ENCODE data around the gene IMPG2. TPM values are rescaled to one million over a fixed set of nuclear protein-coding genes. Genes with fewer than 3 reads are reported as not detected.
A peak's percentile ranks its signal among the peaks of the same experiment; 100 is the strongest.

The IMPG2 gene
- total and polyA plus RNA-seq, 4 donors = 0.65 to 3.1 (median 1.2) TPM

GRCh38 chr3:101279162-101279561 lies 41.2 kb downstream of the IMPG2 start:
- no peak for DNase-seq (ENCODE audit: low read depth in 4 of 6, low spot score in 6 of 6)
- Histone ChIP-seq H3K4me3 (ENCODE audit: low read depth, low read length) (no peak overlapping the region), H3K27ac (ENCODE audit: low read depth, low read length) (no peak overlapping the region), H3K36me3 (ENCODE audit: control insufficient read depth, insufficient read depth, low read length) (no peaks in the 10 kb centered on the region), H3K4me1 (ENCODE audit: control insufficient read depth, insufficient read depth, low read length) (no peaks in the 10 kb centered on the region), H3K27me3 (ENCODE audit: control insufficient read depth, insufficient read depth, low read length) (no peaks in the 10 kb centered on the region), H3K9me3 (ENCODE audit: control insufficient read depth, insufficient read depth, low read length) (no peaks in the 10 kb centered on the region)

- Histone ChIP-seq H3K27ac (ENCODE audit: low read depth, low read length) (no peak overlapping the region), H3K4me1 (ENCODE audit: control insufficient read depth, insufficient read depth, low read length) (no peaks in the 10 kb centered on the region), H3K36me3 (ENCODE audit: control insufficient read depth, insufficient read depth, low read length) (no peaks in the 10 kb centered on the region), H3K27me3 (ENCODE audit: control insufficient read depth, insufficient read depth, low read length) (no peaks in the 10 kb centered on the region), H3K9me3 (ENCODE audit: control insufficient read depth, insufficient read depth, low read length) (no peaks in the 10 kb centered on the region), H3K4me3 (ENCODE audit: low read depth, low read length) (no peak overlapping the region)
- no peak for DNase-seq (ENCODE audit: low read depth in 4 of 6, low spot score in 6 of 6)
Measured at GRCh38 chr3:101278727-101279126, 41.6 kb downstream of the IMPG2 start.

GRCh38 chr3:101273608-101274007 lies 46.8 kb downstream of the IMPG2 start:
- Histone ChIP-seq H3K4me1 (ENCODE audit: control insufficient read depth, insufficient read depth, low read length) (no peaks in the 10 kb centered on the region), H3K27ac (ENCODE audit: low read depth, low read length) (no peak overlapping the region), H3K4me3 (ENCODE audit: low read depth, low read length) (no peak overlapping the region), H3K27me3 (ENCODE audit: control insufficient read depth, insufficient read depth, low read length) (no peaks in the 10 kb centered on the region), H3K9me3 (ENCODE audit: control insufficient read depth, insufficient read depth, low read length) (no peaks in the 10 kb centered on the region), H3K36me3 (ENCODE audit: control insufficient read depth, insufficient read depth, low read length) (no peaks in the 10 kb centered on the region)
- 88% methylated on average over 1 of the region's 2 CpGs for WGBS (ENCODE audit: insufficient coverage)
- no peak for DNase-seq (ENCODE audit: low read depth in 4 of 6, low spot score in 6 of 6)

- Histone ChIP-seq H3K4me3 (ENCODE audit: low read depth, low read length) (no peak overlapping the region), H3K36me3 (ENCODE audit: control insufficient read depth, insufficient read depth, low read length) (no peaks in the 10 kb centered on the region), H3K27ac (ENCODE audit: low read depth, low read length) (no peak overlapping the region), H3K27me3 (ENCODE audit: control insufficient read depth, insufficient read depth, low read length) (no peaks in the 10 kb centered on the region), H3K4me1 (ENCODE audit: control insufficient read depth, insufficient read depth, low read length) (no peaks in the 10 kb centered on the region), H3K9me3 (ENCODE audit: control insufficient read depth, insufficient read depth, low read length) (no peaks in the 10 kb centered on the region)
- peak in 1 of 6 donors; percentile 20 for DNase-seq (ENCODE audit: low read depth in 4 of 6, low spot score in 6 of 6)
Measured at GRCh38 chr3:101273156-101273555, 47.2 kb downstream of the IMPG2 start.

- 39% methylated on average over 4 of the region's 4 CpGs for WGBS (ENCODE audit: insufficient coverage)
- no peak for DNase-seq (ENCODE audit: low read depth in 4 of 6, low spot score in 6 of 6)
- no peak overlapping the region for H3K4me3 ChIP-seq (ENCODE audit: low read depth, low read length)
- no peaks in the 10 kb centered on the region for H3K36me3 ChIP-seq (ENCODE audit: control insufficient read depth, insufficient read depth, low read length)
- no peaks in the 10 kb centered on the region for H3K9me3 ChIP-seq (ENCODE audit: control insufficient read depth, insufficient read depth, low read length)
- no peaks in the 10 kb centered on the region for H3K27me3 ChIP-seq (ENCODE audit: control insufficient read depth, insufficient read depth, low read length)
- H3K4me1 ChIP-seq (ENCODE audit: control insufficient read depth, insufficient read depth, low read length) = no peaks in the 10 kb centered on the region
- H3K27ac ChIP-seq (ENCODE audit: low read depth, low read length) = no peak overlapping the region
Measured at GRCh38 chr3:101271728-101272127, 48.6 kb downstream of the IMPG2 start.

GRCh38 chr3:101270149-101270548 lies 50.2 kb downstream of the IMPG2 start:
- no peak overlapping the region for H3K27ac ChIP-seq (ENCODE audit: low read depth, low read length)
- no peaks in the 10 kb centered on the region for H3K4me1 ChIP-seq (ENCODE audit: control insufficient read depth, insufficient read depth, low read length)
- H3K9me3 ChIP-seq (ENCODE audit: control insufficient read depth, insufficient read depth, low read length) = peaks cover 2% of the 10 kb centered on the region
- 94% methylated on average over 2 of the region's 5 CpGs for WGBS (ENCODE audit: insufficient coverage)
- no peaks in the 10 kb centered on the region for H3K36me3 ChIP-seq (ENCODE audit: control insufficient read depth, insufficient read depth, low read length)
- DNase-seq (ENCODE audit: low read depth in 4 of 6, low spot score in 6 of 6) = no peak
- H3K4me3 ChIP-seq (ENCODE audit: low read depth, low read length) = no peak overlapping the region
- H3K27me3 ChIP-seq (ENCODE audit: control insufficient read depth, insufficient read depth, low read length) = no peaks in the 10 kb centered on the region

- H3K9me3 ChIP-seq (ENCODE audit: control insufficient read depth, insufficient read depth, low read length) = peaks cover 4% of the 10 kb centered on the region
- H3K4me1 ChIP-seq (ENCODE audit: control insufficient read depth, insufficient read depth, low read length) = no peaks in the 10 kb centered on the region
- no peaks in the 10 kb centered on the region for H3K27me3 ChIP-seq (ENCODE audit: control insufficient read depth, insufficient read depth, low read length)
- no peak for DNase-seq (ENCODE audit: low read depth in 4 of 6, low spot score in 6 of 6)
- H3K4me3 ChIP-seq (ENCODE audit: low read depth, low read length) = no peak overlapping the region
- no peak overlapping the region for H3K27ac ChIP-seq (ENCODE audit: low read depth, low read length)
- no peaks in the 10 kb centered on the region for H3K36me3 ChIP-seq (ENCODE audit: control insufficient read depth, insufficient read depth, low read length)
- WGBS (ENCODE audit: insufficient coverage) = no CpG with 5 or more reads among the region's 3 CpGs
Measured at GRCh38 chr3:101268971-101269671, 51.3 kb downstream of the IMPG2 start.

- Histone ChIP-seq H3K27me3 (ENCODE audit: control insufficient read depth, insufficient read depth, low read length) (no peaks in the 10 kb centered on the region), H3K4me3 (ENCODE audit: low read depth, low read length) (no peak overlapping the region), H3K9me3 (ENCODE audit: control insufficient read depth, insufficient read depth, low read length) (peaks cover 4% of the 10 kb centered on the region), H3K27ac (ENCODE audit: low read depth, low read length) (no peak overlapping the region), H3K36me3 (ENCODE audit: control insufficient read depth, insufficient read depth, low read length) (no peaks in the 10 kb centered on the region), H3K4me1 (ENCODE audit: control insufficient read depth, insufficient read depth, low read length) (no peaks in the 10 kb centered on the region)
- 55% methylated on average over 1 of the region's 2 CpGs for WGBS (ENCODE audit: insufficient coverage)
- DNase-seq (ENCODE audit: low read depth in 4 of 6, low spot score in 6 of 6) = no peak
Measured at GRCh38 chr3:101268141-101268540, 52.2 kb downstream of the IMPG2 start.

- Histone ChIP-seq H3K36me3 (ENCODE audit: control insufficient read depth, insufficient read depth, low read length) (no peaks in the 10 kb centered on the region), H3K27me3 (ENCODE audit: control insufficient read depth, insufficient read depth, low read length) (no peaks in the 10 kb centered on the region), H3K27ac (ENCODE audit: low read depth, low read length) (no peak overlapping the region)
Measured at GRCh38 chr3:101266566-101266965, 53.8 kb downstream of the IMPG2 start.

GRCh38 chr3:101266071-101266470 lies 54.3 kb downstream of the IMPG2 start:
- H3K27ac ChIP-seq (ENCODE audit: low read depth, low read length) = no peak overlapping the region
- H3K27me3 ChIP-seq (ENCODE audit: control insufficient read depth, insufficient read depth, low read length) = no peaks in the 10 kb centered on the region
- H3K4me1 ChIP-seq (ENCODE audit: control insufficient read depth, insufficient read depth, low read length) = no peaks in the 10 kb centered on the region
- H3K4me3 ChIP-seq (ENCODE audit: low read depth, low read length) = no peak overlapping the region
- H3K9me3 ChIP-seq (ENCODE audit: control insufficient read depth, insufficient read depth, low read length) = peaks cover 4% of the 10 kb centered on the region
- no peak for DNase-seq (ENCODE audit: low read depth in 4 of 6, low spot score in 6 of 6)
- H3K36me3 ChIP-seq (ENCODE audit: control insufficient read depth, insufficient read depth, low read length) = no peaks in the 10 kb centered on the region

More at GRCh38 chr3:101266566-101266965, 53.8 kb downstream of the IMPG2 start:
- H3K4me1 ChIP-seq (ENCODE audit: control insufficient read depth, insufficient read depth, low read length) = no peaks in the 10 kb centered on the region
- peaks cover 4% of the 10 kb centered on the region for H3K9me3 ChIP-seq (ENCODE audit: control insufficient read depth, insufficient read depth, low read length)
- no peak overlapping the region for H3K4me3 ChIP-seq (ENCODE audit: low read depth, low read length)
- DNase-seq (ENCODE audit: low read depth in 4 of 6, low spot score in 6 of 6) = no peak

All from spinal cord (tissue), 10 donors.